Neuronal stem cell (in vitro differentiated cells): Measurements from ENCODE around the gene CAPN8.

Experiments
- DNase-seq: peaks from one replicate; pipeline ENCODE4 v3.0.0-alpha.2; 2013; ENCODE audit warnings: low spot score
- H2AFZ ChIP-seq: one replicate; pipeline ENCODE4 v1.6.1; 2013; ENCODE audit warnings: mild to moderate bottlenecking, low read length, inconsistent platforms
- H2AK5ac ChIP-seq: 2 replicates; pipeline ENCODE4 v1.6.1; 2013; ENCODE audit warnings: low read depth, mild to moderate bottlenecking, inconsistent platforms, low read length, moderate library complexity, mixed read lengths
- H2BK120ac ChIP-seq: 2 replicates; pipeline ENCODE4 v1.6.1; 2013; ENCODE audit warnings: low read depth, mild to moderate bottlenecking, inconsistent platforms, low read length, moderate library complexity, mixed read lengths
- H2BK12ac ChIP-seq: one replicate; pipeline ENCODE4 v1.6.1; 2013; ENCODE audit warnings: low read length, inconsistent platforms
- H2BK15ac ChIP-seq: 2 replicates; pipeline ENCODE4 v1.6.1; 2013; ENCODE audit warnings: mild to moderate bottlenecking, low read length, inconsistent platforms, mixed read lengths
- H2BK5ac ChIP-seq: one replicate; pipeline ENCODE4 v1.6.1; 2013; ENCODE audit warnings: inconsistent platforms, mild to moderate bottlenecking, low read length, moderate library complexity
- H3K14ac ChIP-seq: one replicate; pipeline ENCODE4 v1.6.1; 2013; ENCODE audit warnings: low read length, inconsistent platforms
- H3K18ac ChIP-seq: 2 replicates; pipeline ENCODE4 v1.6.1; 2013; ENCODE audit warnings: low read length, inconsistent platforms
- H3K23ac ChIP-seq: 2 replicates; pipeline ENCODE4 v1.6.1; 2013; ENCODE audit warnings: low read depth, mild to moderate bottlenecking, mixed read lengths, low read length, inconsistent platforms; ENCODE audit not compliant: poor library complexity
- H3K27ac ChIP-seq: replicated peaks from 3 replicates; pipeline ENCODE4 v1.5.1; 2013; ENCODE audit warnings: low read length, inconsistent platforms
- H3K27me3 ChIP-seq, 3 experiments: 2 replicates each; pipeline ENCODE4 v1.6.1; 2013; ENCODE audit warnings: low read length in 3 of 3, mild to moderate bottlenecking in 2 of 3, inconsistent platforms in 1 of 3, low read depth in 1 of 3, mixed read lengths in 1 of 3, moderate library complexity in 1 of 3; ENCODE audit not compliant: control insufficient read depth in 3 of 3, insufficient read depth in 3 of 3
- H3K36me3 ChIP-seq, 2 donors: replicated peaks in 1 of 2; 2 replicates each; pipeline ENCODE4 v1.6.1; 2013; ENCODE audit warnings: low read length in 2 of 2; ENCODE audit not compliant: control insufficient read depth in 2 of 2, insufficient read depth in 2 of 2
- H3K4ac ChIP-seq: 2 replicates; pipeline ENCODE4 v1.6.1; 2013; ENCODE audit warnings: inconsistent platforms, mild to moderate bottlenecking, low read length, moderate library complexity
- H3K4me1 ChIP-seq, 2 donors: 1 replicate in 1 of 2; 2 replicates in 1 of 2; pipeline ENCODE4 v1.6.1; 2013; ENCODE audit warnings: low read length in 2 of 2, low read depth in 1 of 2; ENCODE audit not compliant: control insufficient read depth in 2 of 2, insufficient read depth in 1 of 2
- H3K4me2 ChIP-seq: one replicate; pipeline ENCODE4 v1.6.1; 2013; ENCODE audit warnings: mild to moderate bottlenecking, low read length, inconsistent platforms; ENCODE audit not compliant: insufficient read depth, poor library complexity, severe bottlenecking
- H3K4me3 ChIP-seq, 2 donors: 2 replicates each; pipeline ENCODE4 v1.5.1; 2013; ENCODE audit warnings: low read length in 2 of 2, mild to moderate bottlenecking in 2 of 2, inconsistent platforms in 1 of 2, moderate library complexity in 1 of 2
- H3K79me1 ChIP-seq: one replicate; pipeline ENCODE4 v1.6.1; 2013; ENCODE audit warnings: low read depth, mild to moderate bottlenecking, inconsistent platforms, low read length, moderate library complexity
- H3K9ac ChIP-seq: one replicate; pipeline ENCODE4 v1.6.1; 2013; ENCODE audit warnings: mild to moderate bottlenecking, low read depth, low read length, inconsistent platforms; ENCODE audit not compliant: poor library complexity
- H3K9me3 ChIP-seq, 2 donors: replicated peaks in 1 of 2; 2 replicates each; pipeline versions ENCODE3 to v1.6.1; 2013; ENCODE audit warnings: low read length in 2 of 2, mild to moderate bottlenecking in 2 of 2, inconsistent platforms in 1 of 2, low read depth in 1 of 2, mixed read lengths in 1 of 2, moderate library complexity in 1 of 2; ENCODE audit not compliant: control insufficient read depth in 2 of 2, insufficient read depth in 1 of 2
- H4K8ac ChIP-seq: one replicate; pipeline ENCODE4 v1.6.1; 2013; ENCODE audit warnings: low read depth, mild to moderate bottlenecking, inconsistent platforms, low read length, moderate library complexity
- H4K91ac ChIP-seq: one replicate; pipeline ENCODE4 v1.6.1; 2013; ENCODE audit warnings: low read length, low read depth, mild to moderate bottlenecking, inconsistent platforms; ENCODE audit not compliant: poor library complexity
- WGBS, 2 donors: extraction: QIAGEN DNeasy Blood & Tissue Kit; methylation state at CpG; one replicate each; pipeline ENCODE4 v1.1.7; 2013; ENCODE audit warnings: missing lambda C conversion rate in 2 of 2, mixed read lengths in 1 of 2; ENCODE audit not compliant: insufficient read length in 2 of 2, insufficient replicate concordance in 1 of 2; ENCODE audit errors: extremely low coverage in 2 of 2; 5-methylcytosine and 5-hydroxymethylcytosine counted together

The CAPN8 gene

DNA sequence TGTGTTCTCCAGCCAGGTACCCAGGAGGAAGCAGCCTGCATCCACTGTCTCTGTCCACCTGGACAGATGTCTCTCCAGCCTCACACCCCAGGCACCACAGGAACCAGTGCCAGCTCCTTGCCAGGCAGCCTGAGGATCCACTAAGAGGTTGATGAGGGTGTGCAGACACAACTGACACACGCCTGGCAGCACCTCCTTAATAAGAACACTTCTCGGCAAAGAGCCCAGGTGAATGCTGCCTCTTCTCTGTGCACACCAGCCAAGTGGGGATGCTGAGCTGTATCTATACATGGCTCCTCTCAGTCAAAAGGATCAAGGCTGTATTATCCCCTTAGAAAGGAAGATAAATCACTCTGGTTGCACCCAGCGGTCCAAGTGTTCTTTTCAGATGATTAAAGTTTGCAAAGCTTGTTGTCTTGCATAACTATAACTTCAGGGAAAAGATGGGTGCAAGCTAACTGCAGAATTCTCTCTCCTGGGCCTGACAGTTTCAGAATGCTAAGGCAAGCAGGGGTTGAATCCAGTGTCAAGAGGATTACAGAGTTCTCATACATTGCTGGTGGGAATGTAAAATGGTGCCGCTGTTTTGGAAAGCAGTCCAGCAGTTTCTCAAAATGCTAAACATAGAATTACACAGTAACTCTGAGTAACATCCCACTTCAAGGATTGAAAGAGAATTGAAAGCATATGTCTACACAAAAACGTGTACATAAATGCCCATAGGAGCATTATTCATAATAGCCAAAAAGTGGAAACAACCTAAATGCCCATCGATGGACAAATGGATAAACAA, 3.7 kb upstream of the CAPN8 start:
- DNase-seq, result no peak
- H4K91ac ChIP-seq, result no peak overlapping the region
- H2BK15ac ChIP-seq, result no peak overlapping the region
- no peaks in the 10 kb centered on the region for H3K79me1 ChIP-seq
- H2BK12ac ChIP-seq, result no peak overlapping the region
- no peak overlapping the region for H4K8ac ChIP-seq
- H3K9ac ChIP-seq, result no peak overlapping the region
- H3K4me1 ChIP-seq, result no peaks in the 10 kb centered on the region
- H3K27ac ChIP-seq, result no peak overlapping the region
- H2AFZ ChIP-seq, result no peak overlapping the region
- no peak overlapping the region for H3K4me3 ChIP-seq
- WGBS, 2 donors, result no CpG with 5 or more reads among the region's 6 CpGs
- peaks cover 0 to under 1% of the 10 kb centered on the region in 2 donors for H3K9me3 ChIP-seq
- H3K27me3 ChIP-seq, result no peaks in the 10 kb centered on the region
- no peaks in the 10 kb centered on the region for H3K36me3 ChIP-seq
- peak overlapping the region; percentile 4 for H3K14ac ChIP-seq
- H3K4me2 ChIP-seq, result no peak overlapping the region
- no peak overlapping the region for H2BK5ac ChIP-seq
- H2BK120ac ChIP-seq, result no peak overlapping the region
- no peak overlapping the region for H2AK5ac ChIP-seq
- H3K18ac ChIP-seq, result no peak overlapping the region
- H3K4ac ChIP-seq, result no peak overlapping the region
- H3K23ac ChIP-seq, result peak overlapping the region; percentile 56

DNA sequence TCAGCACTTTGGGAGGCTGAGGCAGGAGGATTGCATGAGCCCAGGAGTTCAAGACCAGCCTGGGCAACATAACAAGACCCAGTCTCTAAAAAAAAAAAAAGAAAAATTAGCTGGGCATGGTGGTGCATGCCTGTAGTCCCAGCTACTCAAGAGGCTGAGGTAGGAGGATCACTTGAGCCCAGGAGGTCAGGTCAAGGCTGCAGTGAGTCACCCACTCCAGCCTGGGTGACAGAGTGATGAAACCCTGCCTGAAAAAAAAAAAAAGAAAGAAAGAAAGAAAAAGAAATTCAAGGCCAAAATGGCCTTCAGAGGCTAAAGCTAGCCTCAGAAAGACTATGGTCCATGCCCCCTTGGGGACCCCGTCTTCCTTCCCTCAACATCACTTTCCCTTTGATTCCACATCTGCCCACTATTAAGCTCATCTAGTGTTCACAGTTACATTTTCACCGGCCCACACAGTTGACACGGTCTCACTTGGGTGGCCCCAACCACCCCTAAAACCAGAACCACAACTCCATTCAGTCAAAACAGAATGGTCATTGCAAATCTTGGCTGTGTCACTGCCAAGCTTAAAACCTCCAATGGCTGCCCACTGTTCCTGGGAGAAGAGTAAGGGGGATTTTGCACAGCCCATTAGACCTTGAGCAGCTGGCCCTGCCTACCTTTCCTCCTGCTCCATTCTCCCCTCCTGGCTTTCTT, 2.1 kb upstream of the CAPN8 start:
- Histone ChIP-seq H3K36me3 (no peaks in the 10 kb centered on the region), H3K27me3 (no peaks in the 10 kb centered on the region), H3K18ac (no peak overlapping the region), H3K4me1 (no peaks in the 10 kb centered on the region), H2BK12ac (no peak overlapping the region), H2AFZ (no peak overlapping the region), H3K27ac (no peak overlapping the region), H4K91ac (no peak overlapping the region), H3K4me3 (no peak overlapping the region), H3K9ac (no peak overlapping the region), H2BK5ac (no peak overlapping the region), H3K14ac (no peak overlapping the region), H4K8ac (no peak overlapping the region), H2BK15ac (no peak overlapping the region), H3K9me3 (no peaks in the 10 kb centered on the region), H3K79me1 (no peaks in the 10 kb centered on the region), H3K23ac (no peak overlapping the region), H3K4ac (no peak overlapping the region), H2AK5ac (no peak overlapping the region), H3K4me2 (no peak overlapping the region), H2BK120ac (no peak overlapping the region)
- no peak for DNase-seq
- no CpG with 5 or more reads among the region's 3 CpGs for WGBS, 2 donors

- no peaks in the 10 kb centered on the region for H3K79me1 ChIP-seq
- no peaks in the 10 kb centered on the region for H3K9me3 ChIP-seq
- no peak overlapping the region for H3K27ac ChIP-seq
- no peak overlapping the region for H4K91ac ChIP-seq
- no peaks in the 10 kb centered on the region for H3K27me3 ChIP-seq
- H2BK12ac ChIP-seq, result no peak overlapping the region
- no peak overlapping the region for H4K8ac ChIP-seq
- no peak overlapping the region for H3K9ac ChIP-seq
- H2AK5ac ChIP-seq, result no peak overlapping the region
- H2BK15ac ChIP-seq, result no peak overlapping the region
- no peak overlapping the region for H3K4ac ChIP-seq
- no peak overlapping the region for H3K4me2 ChIP-seq
- no peak overlapping the region for H3K23ac ChIP-seq
- DNase-seq, result no peak
- H3K18ac ChIP-seq, result no peak overlapping the region
- H3K4me3 ChIP-seq, result no peak overlapping the region
- H2BK120ac ChIP-seq, result no peak overlapping the region
- H2BK5ac ChIP-seq, result no peak overlapping the region
- no CpG with 5 or more reads among the region's 5 CpGs for WGBS, 2 donors
- H3K36me3 ChIP-seq, result no peaks in the 10 kb centered on the region
- H3K14ac ChIP-seq, result no peak overlapping the region
- H3K4me1 ChIP-seq, result no peaks in the 10 kb centered on the region
- no peak overlapping the region for H2AFZ ChIP-seq
Observed at GRCh38 chr1:223664106-223664505, 1.4 kb downstream of the CAPN8 start.

DNA sequence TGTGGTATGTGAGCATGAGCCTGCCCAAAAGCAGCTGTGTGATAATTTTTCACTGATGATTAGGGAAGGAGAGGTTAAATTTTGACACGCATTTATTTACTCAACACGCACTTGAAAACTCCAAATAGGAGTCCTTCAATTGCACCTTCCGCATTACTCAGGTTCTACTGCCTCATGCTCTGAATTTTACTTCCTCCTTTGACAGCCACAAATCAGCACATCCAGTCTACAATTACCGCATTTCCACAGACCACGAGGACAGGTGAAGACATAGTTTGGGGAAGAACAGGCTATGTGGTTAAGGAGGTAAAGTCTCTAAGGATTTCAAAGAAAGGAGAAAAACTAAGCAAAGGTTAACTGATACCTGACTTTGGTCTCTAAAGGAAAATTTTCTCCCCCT, 2.6 kb downstream of the CAPN8 start:
- Histone ChIP-seq H4K8ac (no peak overlapping the region), H2BK15ac (no peak overlapping the region), H3K4me1 (no peaks in the 10 kb centered on the region), H3K9me3 (no peaks in the 10 kb centered on the region), H4K91ac (no peak overlapping the region), H3K27me3 (no peaks in the 10 kb centered on the region), H3K9ac (no peak overlapping the region), H3K27ac (no peak overlapping the region), H3K23ac (no peak overlapping the region), H3K4ac (no peak overlapping the region), H3K79me1 (no peaks in the 10 kb centered on the region), H2AK5ac (no peak overlapping the region), H3K4me3 (no peak overlapping the region), H3K14ac (no peak overlapping the region), H2BK5ac (no peak overlapping the region), H2AFZ (no peak overlapping the region), H2BK12ac (no peak overlapping the region), H2BK120ac (no peak overlapping the region), H3K18ac (no peak overlapping the region), H3K36me3 (no peaks in the 10 kb centered on the region), H3K4me2 (no peak overlapping the region)
- no CpG with 5 or more reads among the region's 5 CpGs for WGBS, 2 donors
- no peak for DNase-seq
